HCT116 (cell line): ENCODE results near the gene TSEN34. TPM values are rescaled to one million over a fixed set of nuclear protein-coding genes. Genes with fewer than 3 reads are reported as not detected.

Experiments used
- ATAC-seq: fragments of 200-7000 bp; cut with Tn5 transposase; 2 replicates; pipeline ENCODE4 v1.9.1; 2020; ENCODE audit warnings: mild to moderate bottlenecking, moderate library complexity
- BruUV-seq: library from RNA; stranded (reverse); fragments of 400-500 nt; replicated peaks from 2 replicates; lab custom pipeline; 2021; lab: Mats Ljungman, UMichigan
- CTCF ChIA-PET: fragments of 300-600 bp; sonication (Branson Sonifier 250); formaldehyde crosslinking; loops from one replicate; lab custom pipeline; 2021; ENCODE audit warnings: antibody characterized with exemption; lab: Charles Lee
- POLR2A ChIA-PET: fragments of 300-600, 350-600 bp; sonication (Branson Sonifier 250); formaldehyde crosslinking; loops from one replicate; lab custom pipeline; 2021; ENCODE audit warnings: antibody characterized with exemption; lab: Charles Lee
- RAD21 ChIA-PET, 2 experiments: fragments of 300-600 bp; sonication (Branson Sonifier 250); formaldehyde crosslinking; loops; one replicate each; lab custom pipeline; 2023; ENCODE audit warnings: low total read pairs in 2 of 2; ENCODE audit not compliant: uncharacterized antibody in 2 of 2, unreplicated experiment in 2 of 2, low non-redundant PET in 1 of 2; lab: Charles Lee
- DNase-seq: peaks from one replicate; pipeline ENCODE4 v3.0.0-alpha.2; 2010; ENCODE audit warnings: low read depth, low spot score
- H2AFZ ChIP-seq: fragments of 200-600 bp; shearing (Covaris generic), sonication (generic); 2 replicates; pipeline ENCODE4 v1.6.1; 2017; ENCODE audit warnings: low read depth, mixed run types, mixed read lengths, antibody characterized with exemption, low read length; ENCODE audit not compliant: poor library complexity, severe bottlenecking
- H3K27ac ChIP-seq: 2 replicates; pipeline ENCODE4 v1.5.1; 2012; ENCODE audit warnings: low read depth, low read length
- H3K27me3 ChIP-seq: fragments of 200-600 bp; sonication (generic); 2 replicates; pipeline ENCODE4 v1.6.1; 2016; ENCODE audit warnings: mixed run types, low read length, mixed read lengths; ENCODE audit not compliant: insufficient read depth
- H3K36me3 ChIP-seq, 2 experiments: fragments of 200-500 bp in 1 of 2; fragments of 200-600 bp in 1 of 2; sonication (Bioruptor generic) in 1 of 2; sonication (generic) in 1 of 2; 2 replicates each; pipeline versions ENCODE4 v1.5.1 to v1.6.1; 2014 to 2016; ENCODE audit warnings: low read length in 2 of 2, inconsistent platforms in 1 of 2, mixed read lengths in 1 of 2, mixed run types in 1 of 2; ENCODE audit not compliant: insufficient read depth in 2 of 2, control insufficient read depth in 1 of 2
- H3K4me1 ChIP-seq, 2 experiments: fragments of 200-600 bp in 1 of 2; sonication (generic) in 1 of 2; 2 replicates each; pipeline versions ENCODE4 v1.5.1 to v1.6.1; 2012 to 2017; ENCODE audit warnings: low read length in 2 of 2, inconsistent platforms in 1 of 2, mild to moderate bottlenecking in 1 of 2, mixed read lengths in 1 of 2, mixed run types in 1 of 2, moderate library complexity in 1 of 2; ENCODE audit not compliant: insufficient read depth in 2 of 2, control insufficient read depth in 1 of 2
- H3K4me2 ChIP-seq: fragments of 200-600 bp; sonication (generic); 2 replicates; pipeline ENCODE4 v1.6.1; 2017; ENCODE audit warnings: mixed run types, low read length, mixed read lengths
- H3K4me3 ChIP-seq, 2 experiments: fragments of 200-600 bp in 1 of 2; sonication (generic) in 1 of 2; replicated peaks in 1 of 2; 2 replicates each; pipeline ENCODE4 v1.5.1; 2011 to 2016; ENCODE audit warnings: low read length in 2 of 2, control low read depth in 1 of 2, low read depth in 1 of 2, mild to moderate bottlenecking in 1 of 2, mixed read lengths in 1 of 2, mixed run types in 1 of 2
- H3K79me2 ChIP-seq: fragments of 200-600 bp; sonication (generic); 2 replicates; pipeline ENCODE4 v1.6.1; 2017; ENCODE audit warnings: mild to moderate bottlenecking, mixed run types, low read length, moderate library complexity, mixed read lengths; ENCODE audit not compliant: insufficient read depth
- H3K9ac ChIP-seq: fragments of 200-600 bp; sonication (generic); 2 replicates; pipeline ENCODE4 v1.6.1; 2016; ENCODE audit warnings: low read length, mixed read lengths
- H3K9me2 ChIP-seq: fragments of 200-600 bp; sonication (generic), shearing (Covaris generic); 2 replicates; pipeline ENCODE4 v1.6.1; 2017; ENCODE audit warnings: mixed run types, mild to moderate bottlenecking, moderate library complexity; ENCODE audit not compliant: insufficient read depth
- H3K9me3 ChIP-seq, 2 experiments: fragments of 200-500 bp in 1 of 2; fragments of 200-600 bp in 1 of 2; sonication (Bioruptor generic) in 1 of 2; sonication (generic) in 1 of 2; 2 replicates each; pipeline ENCODE4 v1.6.1; 2014 to 2017; ENCODE audit warnings: low read length in 2 of 2, mixed read lengths in 2 of 2, inconsistent platforms in 1 of 2, low read depth in 1 of 2, mild to moderate bottlenecking in 1 of 2, mixed run types in 1 of 2, moderate library complexity in 1 of 2; ENCODE audit not compliant: control insufficient read depth in 1 of 2, insufficient read depth in 1 of 2
- H4K20me1 ChIP-seq: fragments of 200-600 bp; sonication (generic), shearing (Covaris generic); 2 replicates; pipeline ENCODE4 v1.6.1; 2017; ENCODE audit warnings: mixed run types, mild to moderate bottlenecking, moderate library complexity; ENCODE audit not compliant: insufficient read depth
- CBX3 ChIP-seq: IDR thresholded peaks from 2 replicates; pipeline ENCODE4 v1.6.1; 2012; ENCODE audit warnings: low read depth
- CEBPB ChIP-seq: IDR thresholded peaks from 2 replicates; pipeline ENCODE4 v1.6.1; 2012; ENCODE audit warnings: low read depth
- EGR1 ChIP-seq: IDR thresholded peaks from 2 replicates; pipeline ENCODE4 v1.6.1; 2012; ENCODE audit warnings: low read depth
- ELF1 ChIP-seq: IDR thresholded peaks from 2 replicates; pipeline ENCODE4 v1.6.1; 2012; ENCODE audit warnings: low read depth, borderline replicate concordance
- EZH2 ChIP-seq: fragments of 200-600 bp; sonication (generic); IDR thresholded peaks from 2 replicates; pipeline ENCODE4 v1.6.1; 2017; ENCODE audit warnings: antibody characterized with exemption, mixed run types
- EZH2phosphoT487 ChIP-seq: fragments of 200-600 bp; IDR thresholded peaks from 2 replicates; pipeline ENCODE4 v1.6.1; 2018; ENCODE audit warnings: antibody characterized with exemption, borderline replicate concordance
- POLR2A ChIP-seq: IDR thresholded peaks from 2 replicates; pipeline ENCODE4 v1.7.0; 2011; ENCODE audit warnings: borderline replicate concordance; ENCODE audit not compliant: insufficient read depth, insufficient read length; ENCODE audit errors: extremely low read depth
- POLR2AphosphoS5 ChIP-seq: IDR thresholded peaks from 2 replicates; pipeline ENCODE4 v1.6.1; 2011; ENCODE audit warnings: mild to moderate bottlenecking, low read depth, low read length, moderate library complexity
- RAD21 ChIP-seq: IDR thresholded peaks from 2 replicates; pipeline ENCODE4 v1.6.1; 2012; ENCODE audit warnings: low read depth, mild to moderate bottlenecking
- REST ChIP-seq: IDR thresholded peaks from 2 replicates; pipeline ENCODE4 v1.6.1; 2012; ENCODE audit warnings: low read depth
- SIN3A ChIP-seq: IDR thresholded peaks from 2 replicates; pipeline ENCODE4 v1.6.1; 2012; ENCODE audit warnings: low read depth
- ZFX ChIP-seq: fragments of 450-650 bp; IDR thresholded peaks from 2 replicates; pipeline ENCODE4 v1.6.1; 2017
- intact Hi-C: fragments of 100-400 bp; cut with micrococcal nuclease; formaldehyde crosslinking; loops from 2 replicates; pipeline ENCODE4 v1.10.0; 2022
- total RNA-seq: library from RNA; stranded (reverse); gene quantifications from one replicate; pipeline ENCODE4 v1.2.1, GENCODE V29; 2021; ENCODE audit not compliant: unreplicated experiment
- TF ChIP-seq, protein P1 (sequence below): IDR thresholded peaks from 2 replicates; pipeline ENCODE4 v1.6.1; 2012
- TF ChIP-seq, protein P2 (sequence below): IDR thresholded peaks from 2 replicates; pipeline ENCODE4 v1.6.1; 2011; ENCODE audit warnings: mild to moderate bottlenecking, low read length, moderate library complexity; ENCODE audit not compliant: insufficient replicate concordance; ENCODE audit errors: extremely low read depth

The TSEN34 gene
- total RNA-seq, 1 experiment from 2014 or later = 99.9 TPM

GRCh38 chr19:54199401-54199800 lies 8.3 kb downstream of the TSEN34 start:
- H3K9ac ChIP-seq = peak overlapping the region; percentile 99

More at GRCh38 chr19:54199401-54199800, 8.3 kb downstream of the TSEN34 start:
- ChIA-PET POLR2A (interaction anchor here (0.6 to 5.7 kb wide), 6 partner anchors 10 to 1630 kb away, joined by 3 to 126 read pairs (median 3); partner anchors contain the start of genes CNOT3, LENG1, MBOAT7 and TSEN34), RAD21 (no interaction called here), CTCF (no interaction called here)
- ATAC-seq = no peak
- Histone ChIP-seq H3K9me3 (no peaks in the 10 kb centered on the region), H3K4me3 (no peak overlapping the region; a peak in 1 of 4 replicates), H3K27me3 (no peaks in the 10 kb centered on the region), H2AFZ (no peak overlapping the region), H3K4me2 (peak overlapping the region; percentile 97)
- intact Hi-C loops = no loop called here
- TF ChIP-seq ZFX (no peak), EZH2phosphoT487 (no peak), POLR2AphosphoS5 (no peak), ELF1 (no peak), REST (no peak), EGR1 (no peak), EZH2 (no peak), CBX3 (no peak), SIN3A (no peak), POLR2A (no peak), CEBPB (no peak), RAD21 (no peak)
- TF ChIP-seq, protein P1, sequence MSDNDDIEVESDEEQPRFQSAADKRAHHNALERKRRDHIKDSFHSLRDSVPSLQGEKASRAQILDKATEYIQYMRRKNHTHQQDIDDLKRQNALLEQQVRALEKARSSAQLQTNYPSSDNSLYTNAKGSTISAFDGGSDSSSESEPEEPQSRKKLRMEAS = no peak
- TF ChIP-seq, protein P2, sequence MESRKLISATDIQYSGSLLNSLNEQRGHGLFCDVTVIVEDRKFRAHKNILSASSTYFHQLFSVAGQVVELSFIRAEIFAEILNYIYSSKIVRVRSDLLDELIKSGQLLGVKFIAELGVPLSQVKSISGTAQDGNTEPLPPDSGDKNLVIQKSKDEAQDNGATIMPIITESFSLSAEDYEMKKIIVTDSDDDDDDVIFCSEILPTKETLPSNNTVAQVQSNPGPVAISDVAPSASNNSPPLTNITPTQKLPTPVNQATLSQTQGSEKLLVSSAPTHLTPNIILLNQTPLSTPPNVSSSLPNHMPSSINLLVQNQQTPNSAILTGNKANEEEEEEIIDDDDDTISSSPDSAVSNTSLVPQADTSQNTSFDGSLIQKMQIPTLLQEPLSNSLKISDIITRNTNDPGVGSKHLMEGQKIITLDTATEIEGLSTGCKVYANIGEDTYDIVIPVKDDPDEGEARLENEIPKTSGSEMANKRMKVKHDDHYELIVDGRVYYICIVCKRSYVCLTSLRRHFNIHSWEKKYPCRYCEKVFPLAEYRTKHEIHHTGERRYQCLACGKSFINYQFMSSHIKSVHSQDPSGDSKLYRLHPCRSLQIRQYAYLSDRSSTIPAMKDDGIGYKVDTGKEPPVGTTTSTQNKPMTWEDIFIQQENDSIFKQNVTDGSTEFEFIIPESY = no peak
- TF ChIP-seq, all 23 proteins: peak for 0
- Histone ChIP-seq H3K79me2 (peaks cover 42% of the 10 kb centered on the region), H3K36me3 (peaks cover 25 to 38% of the 10 kb centered on the region in 2 experiments), H3K27ac (peak overlapping the region; percentile 81; the same call in 1 of the 2 replicates), H3K9me2 (no peaks in the 10 kb centered on the region), H4K20me1 (peaks cover 28% of the 10 kb centered on the region; the same call in 1 of the 2 replicates), H3K4me1 (peaks cover 9 to 33% of the 10 kb centered on the region in 2 experiments)
- no peak for DNase-seq
- no TSS peak for BruUV-seq
